ENCODE results near the gene TPP2.

DNA sequence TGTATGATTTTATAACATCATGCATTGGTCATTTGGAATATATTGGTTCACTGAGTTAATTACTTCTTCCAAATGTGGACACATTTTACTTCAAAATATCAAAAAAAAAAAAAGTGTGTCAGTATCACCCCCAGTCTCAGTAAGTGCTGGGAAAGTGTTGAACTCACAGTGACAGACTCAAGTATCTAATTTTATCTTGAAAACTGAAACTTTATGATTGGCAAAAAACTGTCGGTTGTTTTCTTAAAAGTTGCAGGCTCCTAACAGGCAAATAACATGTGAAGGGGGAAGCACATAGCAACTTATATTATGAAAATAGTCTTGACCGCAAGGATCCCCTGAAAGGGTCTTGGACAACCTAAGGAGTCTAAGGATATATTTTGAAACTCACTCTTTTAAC, 33.5 kb upstream of the TPP2 start:
- TF ChIP-seq TAF1 (IDR thresholded peaks at IDR 0.05; ENCODE audit: borderline replicate concordance, low read depth, low read length) (no peak), POLR2A (IDR thresholded peaks at IDR 0.05; ENCODE audit: low read depth, low read length) (no peak)

Measured in GM12892 (cell line).